GM08714 (cell line): ENCODE results near the gene RPL15.
A peak's percentile ranks its signal among the peaks of the same experiment; 100 is the strongest.
"Not testable (repeated sequence)": the region's sequence is repeated elsewhere in the genome, so short reads cannot be mapped to it uniquely, and the experiment has no call there.

Experiments
- H3K4me3 ChIP-seq: fragments of 200-500 bp; sonication (Bioruptor generic); 2 replicates; pipeline ENCODE4 v1.5.1; 2014; ENCODE audit warnings: mild to moderate bottlenecking, low read length, inconsistent platforms
- ZNF274 ChIP-seq: IDR thresholded peaks from 2 replicates; pipeline ENCODE4 v1.6.1; 2012; ENCODE audit warnings: mild to moderate bottlenecking, low read depth, low read length

The RPL15 gene

GRCh38 chr3:23916886-23917678 lies at the start of gene RPL15, which contains the start of gene NKIRAS1:
Gene RPL15, plus strand, starts transcription at chr3:23917132. Its CDS starts 728 bp downstream, at chr3:23917860.
Gene NKIRAS1, minus strand, starts transcription at chr3:23916990. Its CDS starts 6,086 bp downstream, at chr3:23910904.
- TF ChIP-seq ZNF274: no peak
- peak within 1 kb of the TSS; percentile 78 for H3K4me3 ChIP-seq

- no peak for TF ChIP-seq ZNF274
- H3K4me3 ChIP-seq: no peak overlapping the region
Observed at GRCh38 chr3:23867400-23867799, 49.5 kb upstream of the RPL15 start.

- no peak overlapping the region for H3K4me3 ChIP-seq
- TF ChIP-seq ZNF274: no peak
Observed at GRCh38 chr3:23867838-23868237, 49.1 kb upstream of the RPL15 start.

- no peak overlapping the region for H3K4me3 ChIP-seq
- TF ChIP-seq ZNF274: no peak
Observed at GRCh38 chr3:23869977-23870662, 46.8 kb upstream of the RPL15 start.

GRCh38 chr3:23870663-23871043 lies 46.3 kb upstream of the RPL15 start:
- not testable (repeated sequence) for H3K4me3 ChIP-seq

- not testable (repeated sequence) for H3K4me3 ChIP-seq
Observed at GRCh38 chr3:23871361-23871760, 45.6 kb upstream of the RPL15 start.

- no peak overlapping the region for H3K4me3 ChIP-seq
- TF ChIP-seq ZNF274: no peak
Observed at GRCh38 chr3:23872330-23872729, 44.6 kb upstream of the RPL15 start.

DNA sequence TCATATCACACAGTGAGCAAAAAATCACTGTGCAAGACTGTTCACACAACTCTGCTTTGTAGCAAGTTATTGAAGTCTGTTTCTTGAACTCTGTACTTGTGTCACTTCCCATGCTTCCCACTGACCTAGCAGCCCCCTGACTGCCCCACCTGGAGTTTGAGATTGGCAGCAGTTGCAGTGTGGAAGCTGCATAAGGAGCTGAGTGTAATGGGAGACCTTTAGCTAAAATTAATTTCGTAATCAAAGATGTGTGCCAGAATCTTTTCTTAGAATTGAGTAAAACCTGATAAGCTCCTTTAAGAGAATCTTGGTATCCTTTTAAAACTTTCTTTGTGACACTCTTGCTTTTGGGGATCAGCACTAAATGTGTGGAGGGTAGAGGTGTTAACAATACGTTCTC lies 43.0 kb upstream of the RPL15 start:
- TF ChIP-seq ZNF274: no peak
- H3K4me3 ChIP-seq: no peak overlapping the region

DNA sequence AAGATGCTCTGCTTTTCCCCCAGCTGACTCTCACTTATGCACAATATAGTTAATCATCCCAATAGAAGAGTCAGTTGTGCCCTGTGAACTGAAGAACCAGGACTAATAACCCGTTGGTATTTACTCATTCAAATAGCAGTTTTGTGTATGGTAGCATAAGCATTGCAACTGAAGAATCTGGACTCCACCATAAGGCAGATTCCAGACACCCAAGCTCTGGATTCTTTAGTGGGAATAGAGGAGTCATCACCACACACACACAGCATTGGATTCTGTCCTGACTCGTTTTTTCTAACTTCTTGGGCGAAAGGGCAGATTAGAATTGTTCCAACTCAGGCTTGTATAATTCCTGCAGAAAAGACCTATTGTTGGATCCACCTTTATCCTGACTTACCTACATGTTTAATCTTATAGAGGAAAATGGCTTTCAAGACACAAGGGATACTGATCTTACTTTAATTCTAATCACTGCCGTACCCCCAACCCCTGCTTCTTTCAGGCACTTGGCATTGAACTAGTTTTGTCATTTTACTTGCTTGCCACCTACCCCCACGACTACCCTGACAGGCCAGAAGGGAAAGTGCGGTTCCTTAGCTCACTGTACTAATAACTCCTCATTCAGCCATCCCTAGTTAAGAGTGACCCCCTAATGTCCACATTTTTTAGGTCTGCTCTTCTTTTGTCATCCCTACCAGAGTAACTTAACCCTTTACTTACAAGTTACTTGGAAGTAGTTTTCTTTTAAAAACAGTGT lies 42.4 kb upstream of the RPL15 start:
- no peak for TF ChIP-seq ZNF274

DNA sequence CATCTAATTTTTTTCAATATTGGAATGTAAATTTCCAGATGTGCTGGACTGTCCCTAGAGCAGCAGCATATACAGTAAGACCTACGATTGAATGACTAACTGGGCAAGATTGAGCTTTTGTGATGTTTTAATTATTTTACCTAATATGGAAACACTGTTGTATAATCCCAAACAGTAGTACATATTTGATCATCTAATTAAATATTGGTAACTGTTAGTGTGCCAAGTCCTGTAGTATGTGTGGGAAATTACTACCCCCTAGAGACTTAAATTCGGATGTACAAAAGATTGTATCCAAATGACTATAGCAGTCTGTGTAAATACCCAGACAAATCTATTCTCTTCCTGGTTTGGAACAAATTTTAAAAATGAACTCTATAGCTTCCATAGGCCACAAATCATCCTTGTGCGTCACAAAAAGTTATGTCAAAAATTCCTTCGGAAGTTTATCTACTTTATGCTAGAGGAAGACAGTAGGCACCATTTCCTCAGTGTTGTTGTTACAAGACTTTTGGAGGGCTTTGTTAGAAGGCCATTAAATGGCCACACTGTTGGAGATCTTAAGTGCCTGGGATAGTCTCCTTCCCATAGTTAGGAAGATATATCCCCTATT lies 41.7 kb upstream of the RPL15 start:
- no peak for TF ChIP-seq ZNF274

More for the DNA sequence above, 42.4 kb upstream of the RPL15 start:
- H3K4me3 ChIP-seq: no peak overlapping the region

DNA sequence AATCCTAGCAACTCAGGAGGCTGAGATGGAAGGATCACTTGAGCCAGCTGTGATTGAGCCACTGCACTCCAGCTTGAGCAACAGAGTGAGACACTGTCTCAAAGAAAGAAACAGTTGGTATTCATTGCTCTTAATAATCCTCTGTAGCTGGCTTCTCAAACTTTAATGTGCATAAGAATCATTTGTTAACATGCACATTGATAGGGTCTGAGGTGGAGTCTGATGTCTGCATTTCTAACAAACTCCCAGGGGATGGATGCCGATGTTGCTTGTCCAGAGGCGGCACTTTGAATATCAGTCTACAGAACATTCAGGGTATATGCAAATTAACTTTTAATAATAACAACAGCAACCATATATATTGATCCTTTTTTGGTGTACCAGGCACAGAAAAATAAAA lies 40.0 kb upstream of the RPL15 start:
- H3K4me3 ChIP-seq: no peak overlapping the region
- no peak for TF ChIP-seq ZNF274

More for the DNA sequence above, 41.7 kb upstream of the RPL15 start:
- H3K4me3 ChIP-seq: no peak overlapping the region

GRCh38 chr3:23877329-23877980 lies 39.5 kb upstream of the RPL15 start:
- no peak overlapping the region for H3K4me3 ChIP-seq
- TF ChIP-seq ZNF274: no peak

DNA sequence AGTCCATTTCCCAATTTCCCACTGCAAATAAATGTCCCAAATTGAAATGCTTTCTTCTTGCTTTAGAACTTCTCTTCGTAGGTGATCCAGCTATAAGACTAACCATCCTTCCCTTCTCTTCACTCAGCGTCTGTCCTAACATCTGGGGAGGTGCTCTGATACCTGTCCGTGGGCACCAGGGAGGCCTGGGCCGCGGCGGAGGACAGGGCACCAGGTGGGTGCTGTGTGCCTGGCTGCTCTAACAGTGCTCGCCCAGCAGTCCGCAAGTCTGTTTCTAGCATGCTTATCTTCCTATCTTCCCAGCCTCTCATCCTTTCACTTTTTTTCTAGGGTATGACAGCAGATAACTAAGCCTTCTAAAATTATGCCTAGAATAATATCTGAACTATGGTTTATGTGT lies 37.4 kb upstream of the RPL15 start:
- no peak for TF ChIP-seq ZNF274

More for the DNA sequence above, 37.4 kb upstream of the RPL15 start:
- no peak overlapping the region for H3K4me3 ChIP-seq
